ENCODE data around the gene EPB41.

- no peak for TF ChIP-seq POLR2A (IDR thresholded peaks at IDR 0.05)
- TF ChIP-seq CTCF (IDR thresholded peaks at IDR 0.05), result no peak
These were observed 222.1 kb downstream of the EPB41 start for GRCh38 chr1:29136391-29136915.

Measured in ovary (tissue), 3 donors.